DMS53 treated with DMSO at 0.1 percent for 48 hours (cell line): Measurements from ENCODE around the gene DGKI.

ENCODE experiments used
- DNase-seq: peaks from one replicate; lab custom pipeline; 2025; ENCODE audit not compliant: unreplicated experiment; lab: John Stamatoyannopoulos, UW

The DGKI gene

GRCh38 chr7:137547485-137547884 is 299.3 kb downstream of the DGKI start:
- no peak for DNase-seq

GRCh38 chr7:137546671-137547070 is 300.1 kb downstream of the DGKI start:
- no peak for DNase-seq

- no peak for DNase-seq
Measured at GRCh38 chr7:137546009-137546408, 300.8 kb downstream of the DGKI start.

GRCh38 chr7:137545059-137545716 is 301.6 kb downstream of the DGKI start:
- DNase-seq, result no peak

- no peak for DNase-seq
Measured at GRCh38 chr7:137544453-137545058, 302.2 kb downstream of the DGKI start.

- DNase-seq, result no peak
Measured at GRCh38 chr7:137539111-137539715, 307.6 kb downstream of the DGKI start.

GRCh38 chr7:137538361-137538762 is 308.4 kb downstream of the DGKI start:
- no peak for DNase-seq

GRCh38 chr7:137535579-137535978 is 311.2 kb downstream of the DGKI start:
- DNase-seq, result no peak

GRCh38 chr7:137531671-137532070 is 315.1 kb downstream of the DGKI start:
- no peak for DNase-seq

- DNase-seq, result no peak
Measured at GRCh38 chr7:137527634-137528033, 319.1 kb downstream of the DGKI start.

GRCh38 chr7:137523171-137523570 is 323.6 kb downstream of the DGKI start:
- DNase-seq, result no peak

- no peak for DNase-seq
Measured at GRCh38 chr7:137521451-137521850, 325.3 kb downstream of the DGKI start.

GRCh38 chr7:137519947-137520346 is 326.8 kb downstream of the DGKI start:
- DNase-seq, result no peak

- DNase-seq, result no peak
Measured at GRCh38 chr7:137519181-137519691, 327.5 kb downstream of the DGKI start.

- no peak for DNase-seq
Measured at GRCh38 chr7:137513091-137513490, 333.7 kb downstream of the DGKI start.

- DNase-seq, result no peak
Measured at GRCh38 chr7:137507096-137507495, 339.7 kb downstream of the DGKI start.

GRCh38 chr7:137506031-137506430 is 340.7 kb downstream of the DGKI start:
- DNase-seq, result no peak

- no peak for DNase-seq
Measured at GRCh38 chr7:137501562-137501961, 345.2 kb downstream of the DGKI start.

GRCh38 chr7:137492889-137493288 is 353.9 kb downstream of the DGKI start:
- no peak for DNase-seq

- no peak for DNase-seq
Measured at GRCh38 chr7:137489880-137490279, 356.9 kb downstream of the DGKI start.

GRCh38 chr7:137488038-137488437 is 358.7 kb downstream of the DGKI start:
- DNase-seq, result no peak

GRCh38 chr7:137485818-137486217 is 361.0 kb downstream of the DGKI start:
- DNase-seq, result no peak
